Right lobe of liver (tissue), 6 donors: ENCODE data around the gene CNIH2. TPM values are rescaled to one million over a fixed set of nuclear protein-coding genes. Genes with fewer than 3 reads are reported as not detected.

Experiments used
- ATAC-seq, 4 donors: fragments of 200-7000 bp; cut with Tn5 transposase; one replicate each; pipeline ENCODE4 v1.9.1; 2020; ENCODE audit warnings: mild to moderate bottlenecking in 4 of 4, moderate library complexity in 4 of 4
- DNase-seq, 3 donors: peaks; one replicate each; pipeline ENCODE4 v3.0.0-alpha.2; 2020
- H3K27ac ChIP-seq, 3 donors: fragments of 200-600 bp; one replicate each; pipeline ENCODE4 v1.8.0; 2022
- H3K27me3 ChIP-seq, 2 donors: fragments of 200-600 bp; one replicate each; pipeline ENCODE4 v1.8.0; 2022
- H3K36me3 ChIP-seq, 4 donors: fragments of 200-600 bp; sonication (generic) in 1 of 4; one replicate each; pipeline versions ENCODE4 v1.5.1 to v1.8.0; 2017 to 2022; ENCODE audit warnings: control low read depth in 1 of 4
- H3K4me1 ChIP-seq, 4 donors: fragments of 200-600 bp; sonication (generic) in 1 of 4; one replicate each; pipeline versions ENCODE4 v1.5.1 to v1.8.0; 2017 to 2022; ENCODE audit warnings: control low read depth in 1 of 4
- H3K4me3 ChIP-seq, 3 donors: fragments of 200-600 bp; one replicate each; pipeline ENCODE4 v1.8.0; 2022
- H3K9me3 ChIP-seq, 4 donors: fragments of 200-600 bp; sonication (generic) in 1 of 4; one replicate each; pipeline versions ENCODE4 v1.5.1 to v1.8.0; 2017 to 2022; ENCODE audit warnings: control low read depth in 1 of 4
- POLR2A ChIP-seq: fragments of 450-650 bp; IDR thresholded peaks from one replicate; pipeline ENCODE4 v1.6.1; 2017; ENCODE audit warnings: antibody characterized with exemption, mild to moderate bottlenecking
- WGBS: methylation state at CpG from one replicate; pipeline ENCODE4 v1.1.6; 2018; ENCODE audit warnings: low coverage, low lambda C conversion rate; ENCODE audit not compliant: insufficient coverage; ENCODE audit errors: missing lambda C conversion rate; 5-methylcytosine and 5-hydroxymethylcytosine counted together
- intact Hi-C, 2 donors: fragments of 100-400 bp; cut with DNase I; formaldehyde crosslinking; loops; one replicate each; pipeline versions ENCODE4 v1.11.2 to v1.14.1; 2022
- total RNA-seq, 6 experiments: library from RNA; depleted of rRNA in 2 of 6; stranded (reverse); fragments of >200 nt in 2 of 6; fragmentation: NEBNext Ultra II Directional in 3 of 6; extraction: Animal tissue kit (Norgen Biotek cat#: 25700) in 3 of 6; gene quantifications; one replicate each; pipeline versions ENCODE4 v1.1.0 to v1.2.4, GENCODE V29; 2016 to 2023
- TF ChIP-seq, protein P1 (sequence below), 4 donors: fragments of 200-600 bp in 3 of 4; fragments of 450-650 bp in 1 of 4; IDR thresholded peaks; one replicate each; pipeline versions ENCODE4 v1.5.1 to v1.8.0; 2016 to 2022; ENCODE audit warnings: antibody characterized with exemption in 4 of 4, mild to moderate bottlenecking in 2 of 4
- donor health status: DM: no; HTN: yes; CAD: no.
- donor health status: DM: no; HTN: no; CAD: no.
- donor health status: DM: no; HTN: no; CAD: no.
- donor health status: DM: no; HTN: yes; CAD: no.
- donor health status: DM: no; HTN: yes; CAD: no.

CNIH2 gene
- total RNA-seq, 6 experiments from 2014 or later = 0.26 to 0.51 TPM; not detected in 4

- Histone ChIP-seq H3K27me3 (no peaks in the 10 kb centered on the region), H3K4me1 (peaks cover 0 to 18% (median 8%) of the 10 kb centered on the region in 4 donors), H3K27ac (no peak overlapping the region), H3K4me3 (no peak overlapping the region), H3K36me3 (no peaks in the 10 kb centered on the region), H3K9me3 (no peaks in the 10 kb centered on the region)
- TF ChIP-seq POLR2A = no peak
- TF ChIP-seq, protein P1, sequence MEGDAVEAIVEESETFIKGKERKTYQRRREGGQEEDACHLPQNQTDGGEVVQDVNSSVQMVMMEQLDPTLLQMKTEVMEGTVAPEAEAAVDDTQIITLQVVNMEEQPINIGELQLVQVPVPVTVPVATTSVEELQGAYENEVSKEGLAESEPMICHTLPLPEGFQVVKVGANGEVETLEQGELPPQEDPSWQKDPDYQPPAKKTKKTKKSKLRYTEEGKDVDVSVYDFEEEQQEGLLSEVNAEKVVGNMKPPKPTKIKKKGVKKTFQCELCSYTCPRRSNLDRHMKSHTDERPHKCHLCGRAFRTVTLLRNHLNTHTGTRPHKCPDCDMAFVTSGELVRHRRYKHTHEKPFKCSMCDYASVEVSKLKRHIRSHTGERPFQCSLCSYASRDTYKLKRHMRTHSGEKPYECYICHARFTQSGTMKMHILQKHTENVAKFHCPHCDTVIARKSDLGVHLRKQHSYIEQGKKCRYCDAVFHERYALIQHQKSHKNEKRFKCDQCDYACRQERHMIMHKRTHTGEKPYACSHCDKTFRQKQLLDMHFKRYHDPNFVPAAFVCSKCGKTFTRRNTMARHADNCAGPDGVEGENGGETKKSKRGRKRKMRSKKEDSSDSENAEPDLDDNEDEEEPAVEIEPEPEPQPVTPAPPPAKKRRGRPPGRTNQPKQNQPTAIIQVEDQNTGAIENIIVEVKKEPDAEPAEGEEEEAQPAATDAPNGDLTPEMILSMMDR (IDR thresholded peaks at IDR 0.05) = no peak
- no peak for ATAC-seq
- 80% methylated on average over 1 of the region's 1 CpG for WGBS
- intact Hi-C loops = no loop called here
- no peak for DNase-seq
These were observed 36.2 kb downstream of the CNIH2 start for GRCh38 chr11:66314186-66314501.

DNA sequence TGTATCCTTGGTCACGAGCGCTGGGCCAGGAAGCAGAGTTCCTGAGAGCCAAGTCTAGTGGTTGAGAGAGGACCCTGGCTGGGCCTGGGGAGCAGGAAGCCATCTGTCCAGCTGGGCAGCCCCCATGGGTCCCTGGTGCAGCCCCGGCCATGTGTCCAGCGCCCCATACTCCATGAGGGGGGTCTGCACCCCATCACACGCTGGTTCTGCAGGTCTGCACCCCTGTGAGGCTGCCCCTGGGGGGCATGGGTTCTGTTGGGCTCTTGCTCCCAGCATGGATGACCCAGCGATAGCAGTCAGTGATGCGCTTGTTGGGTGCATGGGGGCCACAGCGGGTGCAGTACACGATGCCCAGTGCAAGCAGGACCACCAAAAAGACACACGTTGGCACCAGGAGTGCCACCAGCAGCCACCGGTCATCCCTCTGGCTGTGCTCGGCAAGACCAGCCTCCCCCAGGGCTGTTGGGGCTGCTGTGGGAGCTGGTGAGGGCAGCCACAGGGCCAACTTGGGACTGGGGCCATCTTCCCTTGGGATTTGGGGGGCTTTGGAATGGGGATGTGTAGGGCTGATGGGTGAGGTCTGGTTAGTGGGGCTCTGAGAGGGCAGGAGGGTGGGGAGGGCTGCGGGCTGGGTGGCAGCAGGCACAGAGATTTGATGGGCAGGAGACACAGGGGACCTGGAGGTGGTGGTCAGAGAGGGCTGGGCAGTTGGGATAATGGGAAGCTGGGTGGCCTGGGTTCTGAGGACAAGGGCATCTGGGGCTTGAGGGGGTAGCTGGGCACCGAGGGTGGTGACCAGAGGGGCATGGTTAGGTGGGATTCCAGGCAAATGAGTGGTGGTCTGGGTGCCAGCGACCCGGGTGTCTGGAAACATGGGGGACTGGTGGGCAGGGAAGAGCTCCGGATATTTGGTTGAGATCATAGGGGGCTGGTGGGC lies 36.9 kb downstream of the CNIH2 start:
- Histone ChIP-seq H3K4me3 (no peak overlapping the region), H3K4me1 (peaks cover 0 to 18% (median 8%) of the 10 kb centered on the region in 4 donors), H3K9me3 (no peaks in the 10 kb centered on the region), H3K27ac (no peak overlapping the region), H3K36me3 (no peaks in the 10 kb centered on the region), H3K27me3 (no peaks in the 10 kb centered on the region)
- no peak for ATAC-seq
- DNase-seq = no peak
- intact Hi-C loops = no loop called here
- WGBS = 85% methylated on average over 4 of the region's 17 CpGs
- TF ChIP-seq, protein P1 (IDR thresholded peaks at IDR 0.05) = no peak
- no peak for TF ChIP-seq POLR2A

- Histone ChIP-seq H3K9me3 (no peaks in the 10 kb centered on the region), H3K27me3 (no peaks in the 10 kb centered on the region), H3K27ac (no peak overlapping the region), H3K36me3 (no peaks in the 10 kb centered on the region), H3K4me1 (peaks cover 0 to 18% (median 8%) of the 10 kb centered on the region in 4 donors), H3K4me3 (no peak overlapping the region)
- intact Hi-C loops = no loop called here
- 80% methylated on average over 1 of the region's 14 CpGs for WGBS
- DNase-seq (no peak), ATAC-seq (no peak)
- TF ChIP-seq, protein P1 (IDR thresholded peaks at IDR 0.05) = no peak
- TF ChIP-seq POLR2A = no peak
These were observed 37.5 kb downstream of the CNIH2 start for GRCh38 chr11:66315498-66315885.

DNA sequence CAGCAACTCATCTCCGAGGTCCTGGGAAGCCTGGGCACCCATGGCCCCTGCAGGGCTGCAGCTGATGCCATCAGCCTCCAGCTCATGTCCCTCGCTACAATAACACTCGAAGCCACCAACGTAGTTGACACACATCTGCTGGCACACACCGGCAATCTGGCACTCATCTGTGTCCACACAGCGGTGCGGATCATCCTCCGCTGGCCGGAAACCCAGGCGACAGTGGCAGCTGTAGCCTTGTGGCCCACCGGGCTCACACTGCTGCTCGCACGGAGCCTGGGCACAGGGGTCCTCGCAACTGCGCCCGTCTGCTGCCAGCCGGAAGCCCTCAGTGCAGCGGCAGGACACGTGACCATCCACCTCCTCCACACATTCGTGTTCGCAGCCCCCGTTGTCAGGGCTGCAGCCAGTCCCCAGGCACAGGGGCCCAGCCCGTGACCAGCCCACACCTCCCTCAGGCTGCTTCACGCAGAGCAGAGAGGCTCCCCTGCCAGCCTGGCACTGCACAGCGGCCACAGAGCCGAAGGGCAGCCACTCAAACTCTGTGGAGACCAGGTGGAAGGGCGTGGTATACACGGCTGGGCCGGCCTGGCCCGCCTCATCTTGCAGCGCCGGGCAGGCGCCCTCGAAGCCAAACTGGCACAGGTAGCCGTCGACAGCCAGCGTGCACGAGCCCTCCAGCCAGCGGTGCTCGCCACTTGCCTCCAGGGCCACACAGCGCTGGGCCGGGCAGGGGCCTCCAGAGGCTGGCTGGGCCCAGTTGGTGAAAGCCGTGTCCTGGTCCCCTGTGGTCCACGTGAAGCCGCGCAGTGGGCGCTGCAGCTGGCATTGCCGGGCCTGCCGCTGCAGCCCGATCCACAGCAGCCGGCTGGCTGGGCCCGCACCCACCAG lies 38.2 kb downstream of the CNIH2 start:
- no peak for ATAC-seq
- Histone ChIP-seq H3K36me3 (no peaks in the 10 kb centered on the region), H3K27me3 (no peaks in the 10 kb centered on the region), H3K4me3 (peak overlapping the region; percentile 2 to 31 (median 14)), H3K9me3 (no peaks in the 10 kb centered on the region), H3K27ac (no peak overlapping the region), H3K4me1 (peaks cover 0 to 18% (median 8%) of the 10 kb centered on the region in 4 donors)
- WGBS = 81% methylated on average over 6 of the region's 52 CpGs
- DNase-seq = no peak
- TF ChIP-seq POLR2A = no peak
- TF ChIP-seq, protein P1 (IDR thresholded peaks at IDR 0.05) = no peak
- intact Hi-C loops = no loop called here
